ENCODE results near the gene PSMC4.

The PSMC4 gene

DNA sequence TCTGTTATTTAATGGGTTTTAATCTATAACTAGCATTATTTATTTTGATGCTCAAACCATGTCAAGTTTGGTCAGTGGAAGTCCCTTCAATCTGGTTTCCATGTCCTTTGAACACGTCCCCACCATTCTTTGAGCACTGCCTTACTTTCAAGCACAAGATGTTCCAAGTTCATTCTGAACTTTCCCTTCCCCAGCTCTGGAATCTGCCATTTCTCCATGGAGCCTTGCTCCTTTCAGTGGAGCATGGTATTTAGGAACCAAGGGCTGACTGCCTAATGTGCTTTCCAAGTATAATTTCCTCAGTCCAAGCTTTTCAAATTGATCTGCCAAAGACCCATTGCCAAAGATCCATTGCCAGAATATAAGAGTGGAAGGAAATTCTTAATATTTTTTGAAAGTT, 24.8 kb downstream of the PSMC4 start:
- no peak for DNase-seq

- no peak for DNase-seq
These were observed 25.3 kb downstream of the PSMC4 start for GRCh38 chr19:39996218-39996810.

GRCh38 chr19:39996811-39997637, 26.1 kb downstream of the PSMC4 start, which contains the start of gene ZNF546:
ZNF546 (plus strand) TSS chr19:39997060; CDS start chr19:39998327, 1,267 bp downstream.
- DNase-seq: peak; percentile 53

- no peak for DNase-seq
These were observed 26.8 kb downstream of the PSMC4 start for GRCh38 chr19:39997638-39998216.

GRCh38 chr19:39998501-39998900, 27.5 kb downstream of the PSMC4 start:
- DNase-seq: no peak

GRCh38 chr19:40005691-40006272, 34.8 kb downstream of the PSMC4 start:
- DNase-seq: no peak

GRCh38 chr19:40006273-40006691, 35.3 kb downstream of the PSMC4 start:
- no peak for DNase-seq

- no peak for DNase-seq
These were observed 38.7 kb downstream of the PSMC4 start for GRCh38 chr19:40009674-40010073.

DNA sequence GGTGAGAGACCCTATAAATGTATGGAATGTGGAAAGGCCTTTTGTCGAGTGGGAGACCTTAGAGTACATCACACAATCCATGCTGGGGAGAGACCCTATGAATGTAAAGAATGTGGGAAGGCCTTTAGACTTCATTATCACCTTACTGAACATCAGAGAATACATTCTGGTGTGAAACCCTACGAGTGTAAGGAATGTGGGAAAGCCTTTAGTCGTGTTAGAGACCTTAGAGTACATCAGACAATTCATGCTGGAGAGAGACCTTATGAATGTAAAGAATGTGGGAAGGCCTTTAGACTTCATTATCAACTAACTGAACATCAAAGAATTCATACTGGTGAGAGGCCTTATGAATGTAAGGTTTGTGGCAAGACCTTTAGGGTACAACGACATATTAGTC, 43.0 kb downstream of the PSMC4 start:
- DNase-seq: no peak

DNA sequence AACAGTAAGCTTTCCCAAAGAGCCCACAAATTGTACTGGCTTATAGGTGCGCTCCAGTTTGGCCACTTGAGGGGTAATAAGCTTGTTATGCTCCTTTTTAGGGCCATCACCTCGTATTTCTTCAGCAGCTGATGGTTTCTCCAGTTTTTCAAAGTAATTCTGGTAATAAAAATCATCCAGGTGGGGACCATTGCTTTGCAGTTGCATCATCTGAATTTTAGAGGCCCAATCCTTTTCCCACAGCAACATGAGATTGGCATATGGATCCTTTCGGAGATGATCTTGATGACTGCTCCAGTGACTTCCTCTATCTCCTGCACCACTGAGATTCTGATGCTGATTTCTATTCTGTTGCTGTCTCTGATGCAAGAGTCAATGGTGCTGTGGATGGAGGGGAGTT, 53.0 kb downstream of the PSMC4 start:
- no peak for DNase-seq

- DNase-seq: no peak
These were observed 55.1 kb downstream of the PSMC4 start for GRCh38 chr19:40025938-40026596.

DNA sequence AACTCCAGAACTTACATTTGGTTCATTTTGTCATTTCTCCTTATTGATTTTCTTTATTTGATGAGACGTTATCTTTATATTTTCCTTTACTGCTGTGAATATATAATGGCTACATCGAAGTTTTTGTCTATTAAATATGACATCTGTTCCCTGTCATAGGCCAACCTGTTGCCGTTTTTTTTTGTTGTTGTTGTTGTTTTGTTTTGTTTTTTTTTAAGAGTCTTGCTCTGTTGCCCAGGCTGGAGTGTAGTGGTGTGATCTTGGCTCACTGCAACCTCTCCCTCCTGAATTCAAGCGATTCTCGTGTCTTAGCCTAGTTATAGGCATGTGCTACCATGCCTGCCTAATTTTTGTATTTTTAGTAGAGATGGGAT, 55.6 kb downstream of the PSMC4 start:
- no peak for DNase-seq

All from NCI-H1436 treated with DMSO at 0.1 percent for 48 hours (cell line).